Gastroesophageal sphincter (tissue), 3 donors: ENCODE results near the gene ST8SIA3.

Experiments used
- POLR2A ChIP-seq, 2 donors: fragments of 450-650 bp; IDR thresholded peaks; one replicate each; pipeline ENCODE4 v1.6.1; 2017; ENCODE audit warnings: antibody characterized with exemption in 2 of 2, mild to moderate bottlenecking in 2 of 2, moderate library complexity in 1 of 2
- POLR2AphosphoS5 ChIP-seq: sonication (generic); formaldehyde crosslinking; IDR thresholded peaks from one replicate; pipeline ENCODE4 v1.6.1; 2017; ENCODE audit warnings: antibody characterized with exemption
- TF ChIP-seq, protein P1 (sequence below), 4 experiments: fragments of 200-600 bp in 2 of 4; fragments of 450-650 bp in 2 of 4; sonication (generic) in 1 of 4; IDR thresholded peaks; one replicate each; pipeline ENCODE4 v1.5.1; 2017 to 2019; ENCODE audit warnings: antibody characterized with exemption in 4 of 4, mild to moderate bottlenecking in 2 of 4, moderate library complexity in 2 of 4

DNA sequence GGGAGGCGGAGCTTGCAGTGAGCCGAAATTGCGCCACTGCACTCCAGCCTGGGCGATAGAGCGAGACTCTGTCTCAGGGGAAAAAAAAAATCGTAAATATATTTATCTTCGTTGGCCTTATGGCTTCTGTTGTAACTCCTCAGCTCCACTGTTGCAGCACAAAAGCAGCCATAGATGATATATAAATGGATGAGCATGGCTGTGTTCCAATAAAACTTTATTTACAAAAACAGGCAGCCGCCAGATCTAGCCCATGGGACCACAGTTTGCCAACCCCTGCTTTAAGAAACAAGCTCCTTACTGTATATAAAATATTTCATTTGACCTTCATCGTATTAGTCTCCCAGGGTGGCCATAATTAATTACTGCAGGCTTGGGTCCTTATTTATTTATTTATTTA, 20.1 kb downstream of the ST8SIA3 start:
- TF ChIP-seq, protein P1, sequence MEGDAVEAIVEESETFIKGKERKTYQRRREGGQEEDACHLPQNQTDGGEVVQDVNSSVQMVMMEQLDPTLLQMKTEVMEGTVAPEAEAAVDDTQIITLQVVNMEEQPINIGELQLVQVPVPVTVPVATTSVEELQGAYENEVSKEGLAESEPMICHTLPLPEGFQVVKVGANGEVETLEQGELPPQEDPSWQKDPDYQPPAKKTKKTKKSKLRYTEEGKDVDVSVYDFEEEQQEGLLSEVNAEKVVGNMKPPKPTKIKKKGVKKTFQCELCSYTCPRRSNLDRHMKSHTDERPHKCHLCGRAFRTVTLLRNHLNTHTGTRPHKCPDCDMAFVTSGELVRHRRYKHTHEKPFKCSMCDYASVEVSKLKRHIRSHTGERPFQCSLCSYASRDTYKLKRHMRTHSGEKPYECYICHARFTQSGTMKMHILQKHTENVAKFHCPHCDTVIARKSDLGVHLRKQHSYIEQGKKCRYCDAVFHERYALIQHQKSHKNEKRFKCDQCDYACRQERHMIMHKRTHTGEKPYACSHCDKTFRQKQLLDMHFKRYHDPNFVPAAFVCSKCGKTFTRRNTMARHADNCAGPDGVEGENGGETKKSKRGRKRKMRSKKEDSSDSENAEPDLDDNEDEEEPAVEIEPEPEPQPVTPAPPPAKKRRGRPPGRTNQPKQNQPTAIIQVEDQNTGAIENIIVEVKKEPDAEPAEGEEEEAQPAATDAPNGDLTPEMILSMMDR (IDR thresholded peaks at IDR 0.05), result no peak
- TF ChIP-seq POLR2AphosphoS5 (no peak), POLR2A (IDR thresholded peaks at IDR 0.05) (no peak)
